ENCODE data around the gene ITPA.
A peak's percentile ranks its signal among the peaks of the same experiment; 100 is the strongest.

ITPA gene

DNA sequence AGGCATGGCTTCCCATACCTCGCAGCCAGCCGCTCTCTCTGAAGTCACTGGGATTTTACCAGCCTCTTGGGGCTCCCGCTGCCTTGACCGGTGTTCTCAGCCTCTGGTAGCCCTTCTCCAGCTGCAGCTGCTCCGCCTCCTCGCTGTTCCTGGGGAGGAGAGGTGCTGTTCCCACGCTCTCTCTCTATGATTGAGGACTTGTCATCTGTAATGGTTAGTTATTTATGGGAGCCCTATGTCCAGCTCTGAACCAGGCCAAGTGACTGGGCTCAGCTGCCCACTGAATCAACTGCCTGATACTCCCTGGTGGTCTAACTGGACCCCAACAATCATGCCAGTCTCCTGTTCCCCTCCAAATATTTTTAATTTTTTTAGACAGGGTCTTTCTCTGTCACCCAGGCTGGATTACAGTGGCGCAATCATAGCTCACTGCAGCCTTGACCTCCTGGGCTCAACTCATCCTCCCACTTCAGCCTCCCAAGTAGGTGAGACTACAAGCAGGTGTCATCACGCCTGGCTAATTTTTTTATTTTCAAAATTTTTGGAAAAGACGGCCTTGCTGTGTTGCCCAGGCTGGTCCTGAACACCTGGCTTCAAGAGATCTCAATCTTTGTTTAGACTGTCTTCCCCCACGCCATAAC is 34.5 kb downstream of the ITPA start:
- peak in 1 of 2 donors; percentile 8 for DNase-seq (ENCODE audit: low read depth in 2 of 2)
- H3K4me3 ChIP-seq (replicated peaks in 1 of 2; ENCODE audit: low read depth in 2 of 2, low read length in 2 of 2), result no peak overlapping the region
- TF ChIP-seq, protein P1, sequence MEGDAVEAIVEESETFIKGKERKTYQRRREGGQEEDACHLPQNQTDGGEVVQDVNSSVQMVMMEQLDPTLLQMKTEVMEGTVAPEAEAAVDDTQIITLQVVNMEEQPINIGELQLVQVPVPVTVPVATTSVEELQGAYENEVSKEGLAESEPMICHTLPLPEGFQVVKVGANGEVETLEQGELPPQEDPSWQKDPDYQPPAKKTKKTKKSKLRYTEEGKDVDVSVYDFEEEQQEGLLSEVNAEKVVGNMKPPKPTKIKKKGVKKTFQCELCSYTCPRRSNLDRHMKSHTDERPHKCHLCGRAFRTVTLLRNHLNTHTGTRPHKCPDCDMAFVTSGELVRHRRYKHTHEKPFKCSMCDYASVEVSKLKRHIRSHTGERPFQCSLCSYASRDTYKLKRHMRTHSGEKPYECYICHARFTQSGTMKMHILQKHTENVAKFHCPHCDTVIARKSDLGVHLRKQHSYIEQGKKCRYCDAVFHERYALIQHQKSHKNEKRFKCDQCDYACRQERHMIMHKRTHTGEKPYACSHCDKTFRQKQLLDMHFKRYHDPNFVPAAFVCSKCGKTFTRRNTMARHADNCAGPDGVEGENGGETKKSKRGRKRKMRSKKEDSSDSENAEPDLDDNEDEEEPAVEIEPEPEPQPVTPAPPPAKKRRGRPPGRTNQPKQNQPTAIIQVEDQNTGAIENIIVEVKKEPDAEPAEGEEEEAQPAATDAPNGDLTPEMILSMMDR (IDR thresholded peaks at IDR 0.05; ENCODE audit: low read depth, low read length), result no peak

DNA sequence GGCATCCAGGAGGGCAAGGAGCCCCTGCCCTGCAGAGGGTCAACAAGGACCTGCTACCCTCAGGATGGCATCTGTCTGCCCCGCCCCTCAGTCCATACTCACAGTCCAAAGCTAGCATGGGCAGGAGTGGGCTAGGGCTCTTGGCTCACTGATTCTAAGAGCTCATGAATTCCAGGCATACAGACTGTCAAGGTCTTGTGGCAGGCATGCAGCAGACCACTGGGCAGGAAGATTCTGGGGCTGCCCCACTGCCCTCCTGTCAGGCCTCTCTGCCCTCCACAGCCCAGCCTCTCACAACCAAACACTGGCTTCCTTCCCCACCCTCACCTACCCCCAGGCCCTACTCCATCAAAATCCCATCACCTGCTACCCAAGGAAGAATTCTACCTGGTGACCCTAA is 35.3 kb downstream of the ITPA start:
- TF ChIP-seq, protein P1 (IDR thresholded peaks at IDR 0.05; ENCODE audit: low read depth, low read length), result no peak
- H3K4me3 ChIP-seq (replicated peaks in 1 of 2; ENCODE audit: low read depth in 2 of 2, low read length in 2 of 2), result no peak overlapping the region
- no peak for DNase-seq (ENCODE audit: low read depth in 2 of 2)

DNA sequence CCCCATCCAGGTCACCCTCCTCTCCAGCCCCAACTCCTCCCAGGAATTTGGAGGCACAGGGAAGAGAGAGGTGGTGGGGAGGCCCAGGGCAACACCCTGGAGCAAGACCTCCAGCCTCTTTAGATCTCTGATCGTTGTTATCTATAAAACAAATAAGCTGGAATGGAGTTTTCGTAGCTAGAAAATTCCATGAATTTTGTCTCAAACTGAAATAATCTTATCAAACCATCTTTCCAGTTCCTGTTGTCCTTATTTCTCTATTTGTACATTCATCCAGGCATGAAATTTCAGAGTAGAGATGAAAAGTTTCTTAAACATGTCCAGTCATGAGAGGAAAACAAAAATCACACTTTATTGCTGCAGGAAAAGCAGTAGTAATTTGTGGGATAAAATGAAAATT is 35.9 kb downstream of the ITPA start:
- no peak overlapping the region for H3K4me3 ChIP-seq (replicated peaks in 1 of 2; ENCODE audit: low read depth in 2 of 2, low read length in 2 of 2)
- DNase-seq (ENCODE audit: low read depth in 2 of 2), result no peak
- TF ChIP-seq, protein P1 (IDR thresholded peaks at IDR 0.05; ENCODE audit: low read depth, low read length), result no peak

DNA sequence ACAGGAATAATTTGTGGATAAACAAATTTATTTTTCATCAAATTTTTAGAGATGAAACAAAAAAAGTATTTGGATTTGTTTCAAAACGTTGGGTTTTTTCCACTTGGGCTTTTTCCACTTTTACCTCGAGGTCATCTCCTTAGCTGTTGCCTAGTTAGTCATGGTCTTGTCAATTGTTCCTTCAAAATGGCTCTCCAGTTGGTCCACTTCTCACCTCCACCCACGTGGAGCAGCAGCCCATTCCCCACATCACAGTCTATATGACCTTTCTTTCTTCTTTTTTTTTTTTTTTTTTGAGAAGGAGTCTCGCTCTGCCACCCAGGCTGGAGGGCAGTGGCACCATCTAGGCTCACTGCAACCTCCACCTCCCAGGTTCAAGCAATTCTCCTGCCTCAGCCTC is 36.4 kb downstream of the ITPA start:
- no peak overlapping the region for H3K4me3 ChIP-seq (replicated peaks in 1 of 2; ENCODE audit: low read depth in 2 of 2, low read length in 2 of 2)
- TF ChIP-seq, protein P1 (IDR thresholded peaks at IDR 0.05; ENCODE audit: low read depth, low read length), result no peak
- DNase-seq (ENCODE audit: low read depth in 2 of 2), result no peak

DNA sequence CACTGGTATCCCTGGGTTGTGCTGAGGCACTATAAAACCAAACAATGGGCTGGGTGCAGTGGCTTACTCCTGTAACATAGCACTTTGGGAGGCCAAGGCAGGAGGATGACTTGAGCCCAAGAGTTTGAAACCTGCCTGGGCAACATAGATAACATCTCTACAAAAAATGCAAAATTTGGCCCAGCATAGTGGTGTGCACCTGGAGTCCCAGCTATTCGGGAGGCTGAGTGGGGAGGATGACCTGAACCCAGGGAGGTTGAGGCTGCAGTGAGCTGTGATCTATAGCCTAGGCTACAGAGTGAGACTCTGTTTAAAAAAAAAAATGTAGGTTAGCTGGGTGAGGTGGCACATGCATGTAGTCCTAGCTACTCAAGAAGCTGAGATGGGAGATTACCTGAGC is 37.4 kb downstream of the ITPA start:
- no peak for DNase-seq (ENCODE audit: low read depth in 2 of 2)
- TF ChIP-seq, protein P1 (IDR thresholded peaks at IDR 0.05; ENCODE audit: low read depth, low read length), result no peak
- H3K4me3 ChIP-seq (replicated peaks in 1 of 2; ENCODE audit: low read depth in 2 of 2, low read length in 2 of 2), result no peak overlapping the region

DNA sequence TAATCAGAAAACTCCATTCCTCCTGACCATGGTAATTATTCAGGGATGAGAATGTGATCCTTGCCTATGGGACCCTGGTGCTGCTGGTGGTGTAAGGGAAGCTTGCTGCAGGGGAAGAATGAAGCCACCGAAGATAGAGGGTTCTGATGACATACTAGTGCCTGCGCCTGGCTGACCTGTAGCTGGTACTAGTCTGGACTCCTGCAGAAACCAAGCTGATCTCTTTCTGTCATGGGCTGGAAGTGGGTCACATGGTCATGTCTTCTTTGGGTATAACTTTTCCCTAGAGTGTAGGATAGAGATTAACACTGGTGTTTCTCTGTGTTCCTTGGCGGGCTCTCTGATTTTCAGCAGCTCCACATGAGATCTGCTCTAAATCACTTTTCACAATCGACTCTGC is 38.3 kb downstream of the ITPA start:
- no peak overlapping the region for H3K4me3 ChIP-seq (replicated peaks in 1 of 2; ENCODE audit: low read depth in 2 of 2, low read length in 2 of 2)
- TF ChIP-seq, protein P1 (IDR thresholded peaks at IDR 0.05; ENCODE audit: low read depth, low read length), result no peak
- no peak for DNase-seq (ENCODE audit: low read depth in 2 of 2)

Measured in cardiac fibroblast (primary cell).